IPS-11a (cell line): ENCODE measurements around the gene VTN.
A peak's percentile ranks its signal among the peaks of the same experiment; 100 is the strongest.

Experiments
- H3K4me3 ChIP-seq: one replicate; pipeline ENCODE4 v1.5.1; 2013; ENCODE audit warnings: low read depth, low read length, control low read depth

Gene VTN

DNA sequence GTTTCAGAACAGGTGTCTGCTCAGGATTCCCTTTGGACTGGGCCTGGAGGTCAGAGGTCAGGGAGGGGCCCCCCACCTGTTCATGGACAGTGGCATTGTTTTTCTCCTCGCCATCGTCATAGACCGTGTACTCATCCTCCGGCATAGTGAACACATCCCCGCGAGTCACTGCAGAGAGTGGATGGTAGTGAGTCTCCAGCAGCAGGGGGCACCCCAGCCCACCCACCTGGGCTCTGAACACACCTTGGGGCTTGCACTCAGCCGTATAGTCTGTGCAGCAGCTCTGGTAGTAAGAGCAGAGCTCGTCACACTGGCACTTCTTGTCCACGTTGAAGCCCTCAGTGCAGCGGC is 448 bp downstream of the VTN start:
- H3K4me3 ChIP-seq: no peak overlapping the region

- H3K4me3 ChIP-seq: no peak overlapping the region
These were observed 1.0 kb downstream of the VTN start for GRCh38 chr17:28368915-28369683.

DNA sequence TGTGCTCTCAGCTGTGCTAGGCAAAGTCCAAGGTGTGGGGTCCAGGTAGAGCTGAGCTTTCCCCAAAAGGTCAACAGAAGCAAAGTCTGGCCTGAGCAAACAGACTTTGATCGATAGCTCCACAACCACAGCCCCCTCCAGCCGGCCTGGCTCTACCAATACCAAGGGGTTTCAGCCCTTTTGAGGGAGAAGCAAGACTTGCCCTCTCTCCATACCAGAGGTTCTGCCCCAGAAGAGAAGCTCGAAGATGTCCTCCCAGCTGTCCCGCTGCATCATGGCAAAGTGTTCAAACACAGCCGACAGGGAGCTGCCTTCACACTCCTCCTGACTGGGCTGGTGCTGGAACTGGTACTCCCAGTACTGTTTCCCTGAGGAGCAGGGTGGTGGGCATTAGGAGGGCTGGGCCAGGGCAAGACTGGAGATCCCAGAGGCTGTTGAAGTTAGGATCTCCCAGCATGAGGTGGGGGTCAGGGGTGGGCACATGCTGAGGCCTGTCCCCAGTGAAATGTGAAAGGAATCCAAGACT is 1.7 kb downstream of the VTN start:
- H3K4me3 ChIP-seq: no peak overlapping the region

GRCh38 chr17:28367641-28368305 is 2.3 kb downstream of the VTN start:
- no peak overlapping the region for H3K4me3 ChIP-seq

- H3K4me3 ChIP-seq: no peak overlapping the region
These were observed 3.5 kb downstream of the VTN start for GRCh38 chr17:28366605-28367004.

GRCh38 chr17:28365487-28365886 is 4.6 kb downstream of the VTN start:
- H3K4me3 ChIP-seq: no peak overlapping the region

GRCh38 chr17:28364665-28365363 is 5.3 kb downstream of the VTN start, which contains the start of gene SEBOX:
Gene SEBOX (minus strand): TSS chr17:28365199. CDS start chr17:28365151, 48 bp downstream.
- H3K4me3 ChIP-seq: no peak within 1 kb of the TSS

DNA sequence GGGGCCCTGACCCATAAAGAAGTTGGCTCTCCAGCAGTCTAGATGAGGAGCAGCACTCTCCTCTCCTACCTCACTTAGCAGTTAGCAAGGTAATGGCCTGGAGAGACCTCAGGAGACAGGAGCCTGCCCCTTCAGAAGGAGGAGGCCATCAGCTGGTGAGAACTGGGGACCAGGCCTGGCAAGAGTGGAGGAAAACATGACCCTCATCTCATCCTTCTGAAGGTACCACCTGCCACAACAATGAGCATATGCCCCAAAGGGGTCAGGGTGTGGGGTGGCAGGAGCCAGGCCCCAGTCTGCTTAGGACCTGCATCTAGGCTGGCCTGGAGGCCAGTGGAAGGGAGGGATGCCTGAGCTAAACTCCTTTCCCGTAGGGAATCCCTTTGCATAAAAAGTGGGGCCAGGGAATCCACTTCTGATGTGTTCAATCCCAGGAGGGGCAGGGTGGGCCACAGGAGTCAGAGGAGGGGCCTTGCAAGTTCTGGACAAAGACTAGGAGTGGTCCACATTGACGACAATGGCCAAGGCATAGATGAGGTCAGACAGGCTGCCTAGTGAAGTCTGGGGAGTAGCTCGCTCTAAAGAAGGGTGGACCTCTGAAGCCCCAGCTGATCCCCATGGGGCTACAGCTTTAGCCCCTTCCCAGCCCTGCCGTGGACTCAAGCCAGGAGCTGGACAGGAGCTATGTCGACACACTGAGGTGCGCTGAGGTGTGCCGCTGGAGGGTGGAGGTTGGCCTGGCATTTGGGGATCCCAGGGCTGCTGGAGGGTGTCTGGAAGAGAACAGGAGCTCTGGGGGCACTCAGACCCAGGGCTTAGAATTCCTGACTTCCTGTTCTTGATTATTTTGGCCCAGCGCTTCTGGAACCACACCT is 6.1 kb downstream of the VTN start:
- H3K4me3 ChIP-seq: no peak overlapping the region

DNA sequence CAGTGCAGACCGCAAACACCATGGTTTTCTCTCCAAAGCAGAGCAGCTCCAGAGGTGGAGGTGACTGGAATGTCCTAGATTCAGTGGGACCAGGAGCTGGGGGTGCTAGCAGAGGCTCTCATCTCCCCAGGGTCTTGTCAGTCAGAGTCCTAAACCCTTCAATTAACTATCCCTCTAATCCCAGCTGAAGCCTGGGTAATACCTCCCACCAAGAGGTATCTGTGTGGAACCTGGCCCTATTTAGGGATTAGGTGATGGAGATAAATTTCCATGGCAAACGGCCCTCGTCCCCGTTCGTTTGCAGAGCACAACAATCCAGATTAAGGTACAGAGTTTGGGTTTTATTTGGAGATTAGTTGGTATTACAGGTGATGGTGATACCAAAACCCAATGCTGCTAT is 6.9 kb downstream of the VTN start:
- no peak overlapping the region for H3K4me3 ChIP-seq

- H3K4me3 ChIP-seq: peak overlapping the region; percentile 94
These were observed 12.3 kb downstream of the VTN start for GRCh38 chr17:28357901-28358197.

DNA sequence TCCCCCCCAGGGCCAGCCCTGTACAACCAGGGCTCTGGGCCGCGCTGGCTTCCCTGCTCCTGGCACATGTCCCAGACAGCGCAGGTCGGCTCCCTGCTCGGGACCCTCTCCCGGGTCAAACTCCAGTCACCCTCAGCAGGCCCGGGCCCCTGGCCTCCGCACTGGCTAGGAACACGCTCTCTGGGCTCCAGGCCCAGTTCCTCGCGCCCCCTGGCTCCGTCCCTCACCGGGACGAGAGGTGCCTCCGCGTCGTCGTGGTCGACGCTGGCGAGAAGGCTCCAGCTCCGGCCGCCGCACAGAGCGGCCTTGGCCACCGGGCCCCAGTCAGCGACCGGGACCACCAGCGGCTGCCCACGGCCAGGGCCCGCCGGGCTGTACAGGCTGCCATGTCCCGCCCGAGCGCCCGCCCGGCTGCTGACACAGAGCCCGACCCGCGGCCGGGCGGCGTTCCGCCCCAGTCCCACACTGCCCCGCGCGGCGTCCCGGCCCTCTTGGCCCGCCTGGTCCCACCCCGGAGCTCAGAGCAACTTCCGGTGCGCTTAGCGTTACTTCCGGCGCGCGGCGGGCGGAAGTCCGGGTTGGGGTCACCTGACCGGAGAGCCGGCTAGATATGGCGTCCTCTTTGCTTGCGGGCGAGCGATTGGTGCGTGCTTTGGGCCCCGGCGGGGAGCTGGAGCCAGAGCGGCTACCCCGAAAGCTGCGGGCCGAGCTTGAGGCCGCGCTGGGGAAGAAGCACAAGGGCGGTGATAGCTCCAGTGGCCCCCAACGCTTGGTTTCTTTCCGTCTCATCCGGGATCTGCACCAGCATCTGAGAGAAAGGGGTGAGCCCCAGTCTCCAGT is 12.8 kb downstream of the VTN start, which contains the start of gene POLDIP2:
POLDIP2 (minus strand) TSS at position 467 of the 840 bp plus-strand sequence; CDS start at position 388, 79 bp downstream.
- H3K4me3 ChIP-seq: peak within 1 kb of the TSS; percentile 94

DNA sequence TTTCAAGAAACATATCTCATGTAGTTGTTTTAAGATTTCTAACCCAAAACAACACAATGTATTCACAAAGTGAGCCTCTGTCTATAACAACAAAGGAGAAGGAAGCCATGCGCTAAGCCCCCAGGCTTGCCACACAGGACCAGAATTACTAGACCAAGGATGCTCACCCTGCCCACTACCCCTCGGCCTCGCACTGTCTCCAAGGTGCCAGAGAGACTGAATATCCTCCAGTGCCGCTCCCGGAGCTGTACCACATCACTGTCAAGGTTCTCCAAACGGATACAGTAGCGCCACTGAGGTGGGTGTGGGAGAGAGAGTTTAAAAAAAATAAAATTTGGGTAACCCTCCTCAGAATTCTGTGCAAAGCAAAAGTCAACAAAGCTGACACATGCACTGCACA is 19.8 kb downstream of the VTN start:
- no peak overlapping the region for H3K4me3 ChIP-seq

DNA sequence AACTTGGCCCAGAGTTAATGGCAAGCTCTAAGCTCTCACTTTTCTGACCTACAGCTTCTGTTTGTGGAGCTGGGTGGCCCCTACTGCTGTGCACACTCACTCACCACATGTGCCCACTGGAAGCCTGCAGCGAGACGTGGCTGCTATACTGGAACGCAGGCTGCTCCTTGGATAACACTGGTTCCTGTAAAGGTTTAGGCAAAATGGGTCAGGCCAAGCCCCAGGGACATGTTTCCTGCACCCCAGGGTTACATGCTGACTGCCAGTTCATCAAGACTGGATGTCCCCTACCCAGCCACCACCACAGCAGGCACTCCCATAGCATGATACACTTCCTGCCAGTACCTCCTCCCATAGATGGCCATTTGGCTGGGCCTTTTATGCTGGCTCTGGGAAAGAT is 21.1 kb downstream of the VTN start:
- H3K4me3 ChIP-seq: no peak overlapping the region

DNA sequence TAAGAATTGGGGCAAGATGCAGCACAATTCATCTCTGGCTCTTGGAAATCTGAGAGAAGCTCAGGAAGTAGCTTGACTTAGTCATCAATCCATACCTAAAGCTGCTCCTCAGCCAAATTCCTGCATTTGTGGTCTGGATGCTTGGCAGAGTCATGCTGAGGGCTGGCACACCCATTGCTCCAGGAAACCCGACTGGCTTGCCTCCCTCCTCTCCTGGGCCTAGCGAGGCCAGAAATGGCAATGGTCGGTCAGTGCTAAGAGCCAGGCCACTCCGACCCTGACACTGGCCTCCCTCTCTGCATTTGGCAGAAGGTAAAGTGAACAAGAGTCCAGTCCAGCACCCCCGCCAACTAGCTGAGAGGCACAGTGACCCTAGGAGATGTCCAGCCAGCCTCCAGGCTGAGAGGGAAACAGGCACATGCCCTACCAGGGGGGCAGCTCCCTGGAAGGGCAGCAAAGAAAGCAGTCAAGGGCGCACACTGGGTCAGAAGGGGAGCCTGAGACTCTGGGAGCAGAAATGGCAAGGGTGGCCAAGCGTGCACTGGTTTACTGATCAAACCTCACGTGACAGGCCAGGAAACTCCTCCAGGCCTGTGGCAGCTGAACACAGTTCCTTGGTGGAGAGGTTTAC is 22.7 kb downstream of the VTN start:
- H3K4me3 ChIP-seq: no peak overlapping the region

GRCh38 chr17:28346746-28347246 is 23.3 kb downstream of the VTN start:
- no peak overlapping the region for H3K4me3 ChIP-seq

GRCh38 chr17:28346199-28346580 is 23.9 kb downstream of the VTN start:
- H3K4me3 ChIP-seq: no peak overlapping the region

DNA sequence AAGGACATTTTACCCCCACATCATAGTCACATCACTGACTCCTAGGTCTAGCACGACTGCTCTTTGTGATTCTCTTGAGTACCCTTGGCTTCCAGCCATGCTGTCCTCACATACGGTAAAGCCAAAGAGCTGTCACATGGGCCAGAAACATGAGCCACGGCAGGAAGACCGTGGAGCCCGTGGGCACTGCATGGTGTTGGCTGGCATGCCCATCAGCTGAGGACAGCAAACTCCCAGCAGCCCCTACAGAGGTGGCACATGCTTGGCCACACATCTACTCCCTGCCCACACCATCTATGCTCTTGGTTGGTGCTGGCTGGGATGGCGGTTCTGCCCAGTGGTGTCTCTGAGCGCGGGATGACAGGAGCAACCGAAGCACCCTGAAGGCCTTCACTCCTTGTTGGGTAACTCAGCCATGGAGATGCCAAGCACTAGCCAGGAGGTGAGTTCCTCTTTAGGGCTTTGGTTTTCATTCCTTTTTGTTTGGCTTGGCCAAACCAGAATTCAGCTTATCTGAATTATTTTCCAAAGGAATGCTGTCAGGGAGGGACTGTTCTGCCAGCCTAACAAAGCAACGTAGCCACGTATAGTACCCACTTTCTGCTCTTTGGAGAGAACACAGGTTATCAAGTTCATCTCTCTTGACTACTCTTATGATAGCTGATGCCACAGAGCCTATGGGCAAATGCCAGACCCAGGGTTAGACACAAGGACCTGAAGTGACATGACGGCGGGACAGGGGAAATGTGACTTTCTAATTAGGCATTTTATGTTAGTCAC is 24.5 kb downstream of the VTN start:
- no peak overlapping the region for H3K4me3 ChIP-seq

DNA sequence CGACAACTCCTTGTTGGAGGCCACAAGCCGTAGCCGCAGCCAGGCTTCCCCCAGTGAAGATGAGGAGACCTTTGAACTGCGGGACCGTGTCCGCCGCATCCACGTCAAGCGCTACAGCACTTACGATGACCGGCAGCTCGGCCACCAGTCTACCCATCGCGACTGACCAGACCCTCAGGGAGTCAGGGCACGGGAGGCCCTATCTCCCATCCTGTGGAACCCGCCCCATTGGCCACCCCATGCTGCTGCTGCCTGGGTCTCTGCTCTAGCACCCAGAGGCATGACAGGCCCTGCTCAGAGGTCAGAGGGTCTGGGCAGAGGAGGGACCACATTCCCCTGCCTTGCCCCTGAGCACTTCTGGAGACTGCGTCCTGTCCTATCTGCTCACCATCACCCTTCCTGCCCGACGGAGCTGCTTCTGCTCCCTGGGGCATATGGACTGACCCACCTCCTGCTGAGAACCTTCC is 25.6 kb downstream of the VTN start:
- no peak overlapping the region for H3K4me3 ChIP-seq
